H9 (cell line): Measurements from ENCODE around the gene GRIN2A. TPM values are rescaled to one million over a fixed set of nuclear protein-coding genes. Genes with fewer than 3 reads are reported as not detected.

ENCODE experiments used
- DNase-seq: peaks from one replicate; pipeline ENCODE4 v3.0.0-alpha.2; 2017
- H2AFZ ChIP-seq: one replicate; pipeline ENCODE4 v1.6.1; 2013; ENCODE audit warnings: mild to moderate bottlenecking, low read length, control low read depth, moderate library complexity
- H2AK5ac ChIP-seq: 2 replicates; pipeline ENCODE4 v1.6.1; 2013; ENCODE audit warnings: low read length, control low read depth, mixed read lengths; ENCODE audit not compliant: insufficient read length
- H2BK120ac ChIP-seq: one replicate; pipeline ENCODE4 v1.6.1; 2013; ENCODE audit warnings: low read depth, mild to moderate bottlenecking, low read length, control low read depth, inconsistent platforms; ENCODE audit not compliant: poor library complexity, severe bottlenecking
- H2BK12ac ChIP-seq: 2 replicates; pipeline ENCODE4 v1.6.1; 2013; ENCODE audit warnings: low read length, control low read depth, mixed read lengths, low read depth; ENCODE audit not compliant: insufficient read length
- H2BK15ac ChIP-seq: 2 replicates; pipeline ENCODE4 v1.6.1; 2013; ENCODE audit warnings: low read depth, low read length, control low read depth
- H2BK20ac ChIP-seq: one replicate; pipeline ENCODE4 v1.6.1; 2013; ENCODE audit warnings: low read depth, mild to moderate bottlenecking, low read length, control low read depth, inconsistent platforms; ENCODE audit not compliant: poor library complexity, severe bottlenecking
- H2BK5ac ChIP-seq: 2 replicates; pipeline ENCODE4 v1.6.1; 2013; ENCODE audit warnings: low read length, control low read depth, mixed read lengths; ENCODE audit not compliant: insufficient read length
- H3K14ac ChIP-seq: 2 replicates; pipeline ENCODE4 v1.6.1; 2013; ENCODE audit warnings: low read length, control low read depth; ENCODE audit not compliant: insufficient read depth
- H3K18ac ChIP-seq: 2 replicates; pipeline ENCODE4 v1.6.1; 2013; ENCODE audit warnings: low read depth, mild to moderate bottlenecking, mixed read lengths, low read length, control low read depth; ENCODE audit not compliant: insufficient read length
- H3K23ac ChIP-seq: 2 replicates; pipeline ENCODE4 v1.6.1; 2013; ENCODE audit warnings: low read length, control low read depth, mixed read lengths, low read depth; ENCODE audit not compliant: insufficient read length
- H3K23me2 ChIP-seq: 2 replicates; pipeline ENCODE4 v1.6.1; 2013; ENCODE audit warnings: low read depth, mild to moderate bottlenecking, mixed read lengths, low read length, control low read depth; ENCODE audit not compliant: insufficient read length, poor library complexity, severe bottlenecking
- H3K27ac ChIP-seq: 2 replicates; pipeline ENCODE4 v1.5.1; 2013; ENCODE audit warnings: low read length, control low read depth, mixed read lengths, low read depth; ENCODE audit not compliant: insufficient read length
- H3K27me3 ChIP-seq: 2 replicates; pipeline ENCODE4 v1.6.1; 2013; ENCODE audit warnings: low read length, control low read depth, inconsistent platforms; ENCODE audit not compliant: insufficient read depth
- H3K4ac ChIP-seq: 2 replicates; pipeline ENCODE4 v1.6.1; 2013; ENCODE audit warnings: low read depth, mild to moderate bottlenecking, control low read depth, inconsistent platforms, low read length, moderate library complexity
- H3K4me1 ChIP-seq: 2 replicates; pipeline ENCODE4 v1.6.1; 2013; ENCODE audit warnings: low read length, control low read depth, inconsistent platforms; ENCODE audit not compliant: insufficient read depth
- H3K4me2 ChIP-seq: 2 replicates; pipeline ENCODE4 v1.6.1; 2013; ENCODE audit warnings: low read length, control low read depth, mixed read lengths; ENCODE audit not compliant: insufficient read length, insufficient read depth
- H3K56ac ChIP-seq: 2 replicates; pipeline ENCODE4 v1.6.1; 2013; ENCODE audit warnings: low read depth, mild to moderate bottlenecking, mixed read lengths, low read length, control low read depth; ENCODE audit not compliant: insufficient read length
- H3K79me1 ChIP-seq: 2 replicates; pipeline ENCODE4 v1.6.1; 2013; ENCODE audit warnings: low read depth, mild to moderate bottlenecking, moderate library complexity, low read length, control low read depth, inconsistent platforms; ENCODE audit not compliant: insufficient read depth, poor library complexity, severe bottlenecking
- H3K79me2 ChIP-seq: 2 replicates; pipeline ENCODE4 v1.6.1; 2013; ENCODE audit warnings: low read length, control low read depth, inconsistent platforms; ENCODE audit not compliant: insufficient read depth
- H3K9ac ChIP-seq: 2 replicates; pipeline ENCODE4 v1.6.1; 2013; ENCODE audit warnings: low read length, control low read depth, mixed read lengths; ENCODE audit not compliant: insufficient read length; ENCODE audit errors: extremely low read depth
- H3K9me3 ChIP-seq: one replicate; pipeline ENCODE4 v1.6.1; 2013; ENCODE audit warnings: low read depth, low read length, inconsistent platforms; ENCODE audit not compliant: control insufficient read depth
- H3T11ph ChIP-seq: one replicate; pipeline ENCODE4 v1.6.1; 2013; ENCODE audit warnings: mild to moderate bottlenecking, low read length, control low read depth, inconsistent platforms
- H4K20me1 ChIP-seq: one replicate; pipeline ENCODE4 v1.6.1; 2013; ENCODE audit not compliant: control insufficient read depth, insufficient read length, insufficient read depth
- H4K5ac ChIP-seq: 2 replicates; pipeline ENCODE4 v1.6.1; 2013; ENCODE audit warnings: low read depth, mild to moderate bottlenecking, mixed read lengths, low read length, control low read depth; ENCODE audit not compliant: insufficient read length
- H4K8ac ChIP-seq: replicated peaks from 2 replicates; pipeline ENCODE4 v1.6.1; 2013; ENCODE audit warnings: low read length, control low read depth, mixed read lengths, low read depth; ENCODE audit not compliant: insufficient read length
- H4K91ac ChIP-seq: 2 replicates; pipeline ENCODE4 v1.6.1; 2013; ENCODE audit warnings: low read depth, mild to moderate bottlenecking, moderate library complexity, mixed read lengths, low read length, control low read depth; ENCODE audit not compliant: insufficient read length
- H3K27ac Mint-ChIP-seq, 3 experiments: 2 replicates in 2 of 3; 3 replicates in 1 of 3; pipeline ENCODE4 v1.8.0; 2020 to 2021; ENCODE audit warnings: mixed read lengths in 3 of 3, mild to moderate bottlenecking in 1 of 3, moderate library complexity in 1 of 3
- H3K27me3 Mint-ChIP-seq: 2 replicates; pipeline ENCODE4 v1.8.0; 2021; ENCODE audit warnings: low read depth, mild to moderate bottlenecking, moderate library complexity, mixed read lengths
- H3K36me3 Mint-ChIP-seq, 3 experiments: 2 replicates in 2 of 3; 3 replicates in 1 of 3; pipeline ENCODE4 v1.8.0; 2020 to 2021; ENCODE audit warnings: low read depth in 3 of 3, mixed read lengths in 3 of 3; ENCODE audit not compliant: insufficient read depth in 1 of 3
- H3K4me1 Mint-ChIP-seq, 2 experiments: 2 replicates each; pipeline ENCODE4 v1.8.0; 2020; ENCODE audit warnings: mixed read lengths in 2 of 2
- H3K4me3 Mint-ChIP-seq, 2 experiments: 2 replicates in 1 of 2; 3 replicates in 1 of 2; pipeline ENCODE4 v1.8.0; 2020 to 2021; ENCODE audit warnings: mild to moderate bottlenecking in 2 of 2, mixed read lengths in 2 of 2, moderate library complexity in 1 of 2
- H3K9me3 Mint-ChIP-seq, 2 experiments: 2 replicates in 1 of 2; 3 replicates in 1 of 2; pipeline ENCODE4 v1.8.0; 2020; ENCODE audit warnings: mild to moderate bottlenecking in 2 of 2, mixed read lengths in 2 of 2, moderate library complexity in 1 of 2
- WGBS: extraction: QIAGEN DNeasy Blood & Tissue Kit; methylation state at CpG from one replicate; pipeline ENCODE4 v1.1.7; 2013; ENCODE audit warnings: missing lambda C conversion rate, low lambda C conversion rate, mixed read lengths; ENCODE audit not compliant: insufficient read length; ENCODE audit errors: extremely low coverage; 5-methylcytosine and 5-hydroxymethylcytosine counted together
- total RNA-seq: library from RNA; stranded (reverse); gene quantifications from 2 replicates; pipeline ENCODE4 v1.2.1, GENCODE V29; 2021
- TF ChIP-seq, protein P1 (sequence below): fragments of 200-600 bp; sonication (generic); conservative IDR thresholded peaks from 3 replicates; pipeline ENCODE4 v1.8.0; 2021; ENCODE audit warnings: antibody characterized with exemption, mild to moderate bottlenecking

GRIN2A gene
- total RNA-seq, 1 experiment from 2014 or later: 1.5 TPM

- H4K91ac ChIP-seq: no peak overlapping the region
- no peak overlapping the region for H2BK5ac ChIP-seq
- H3K4me1 Mint-ChIP-seq: peaks cover 10% of the 10 kb centered on the region in 2 experiments; a peak in 3 of 4 replicates
- no peak overlapping the region for H4K8ac ChIP-seq
- no peak overlapping the region for H3K9ac ChIP-seq
- H3K4me3 Mint-ChIP-seq: no peak overlapping the region
- H3K23me2 ChIP-seq: no peaks in the 10 kb centered on the region
- no peak overlapping the region for H4K5ac ChIP-seq
- no peak overlapping the region for H3T11ph ChIP-seq
- TF ChIP-seq, protein P1, sequence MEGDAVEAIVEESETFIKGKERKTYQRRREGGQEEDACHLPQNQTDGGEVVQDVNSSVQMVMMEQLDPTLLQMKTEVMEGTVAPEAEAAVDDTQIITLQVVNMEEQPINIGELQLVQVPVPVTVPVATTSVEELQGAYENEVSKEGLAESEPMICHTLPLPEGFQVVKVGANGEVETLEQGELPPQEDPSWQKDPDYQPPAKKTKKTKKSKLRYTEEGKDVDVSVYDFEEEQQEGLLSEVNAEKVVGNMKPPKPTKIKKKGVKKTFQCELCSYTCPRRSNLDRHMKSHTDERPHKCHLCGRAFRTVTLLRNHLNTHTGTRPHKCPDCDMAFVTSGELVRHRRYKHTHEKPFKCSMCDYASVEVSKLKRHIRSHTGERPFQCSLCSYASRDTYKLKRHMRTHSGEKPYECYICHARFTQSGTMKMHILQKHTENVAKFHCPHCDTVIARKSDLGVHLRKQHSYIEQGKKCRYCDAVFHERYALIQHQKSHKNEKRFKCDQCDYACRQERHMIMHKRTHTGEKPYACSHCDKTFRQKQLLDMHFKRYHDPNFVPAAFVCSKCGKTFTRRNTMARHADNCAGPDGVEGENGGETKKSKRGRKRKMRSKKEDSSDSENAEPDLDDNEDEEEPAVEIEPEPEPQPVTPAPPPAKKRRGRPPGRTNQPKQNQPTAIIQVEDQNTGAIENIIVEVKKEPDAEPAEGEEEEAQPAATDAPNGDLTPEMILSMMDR: no peak
- no peaks in the 10 kb centered on the region for H3K27me3 Mint-ChIP-seq
- H3K4me1 ChIP-seq: no peaks in the 10 kb centered on the region; the same call in 1 of the 2 replicates
- DNase-seq: no peak
- H2BK12ac ChIP-seq: no peak overlapping the region
- H3K4me2 ChIP-seq: no peak overlapping the region
- H2BK120ac ChIP-seq: no peak overlapping the region
- no peaks in the 10 kb centered on the region for H3K79me1 ChIP-seq
- no peak overlapping the region for H3K23ac ChIP-seq
- H3K27ac ChIP-seq: no peak overlapping the region
- H3K4ac ChIP-seq: no peak overlapping the region
- no peak overlapping the region for H3K27ac Mint-ChIP-seq
- H2AK5ac ChIP-seq: no peak overlapping the region
- no peak overlapping the region for H2BK20ac ChIP-seq
- H2AFZ ChIP-seq: no peak overlapping the region
- no peaks in the 10 kb centered on the region for H4K20me1 ChIP-seq
- H3K27me3 ChIP-seq: no peaks in the 10 kb centered on the region
- no peak overlapping the region for H2BK15ac ChIP-seq
- no CpG with 5 or more reads among the region's 4 CpGs for WGBS
- H3K9me3 Mint-ChIP-seq: no peaks in the 10 kb centered on the region; a peak in 1 of 5 replicates
- H3K18ac ChIP-seq: no peak overlapping the region
- H3K79me2 ChIP-seq: peaks cover 5% of the 10 kb centered on the region; the same call in 1 of the 2 replicates
- H3K9me3 ChIP-seq: no peaks in the 10 kb centered on the region
- H3K14ac ChIP-seq: no peak overlapping the region
- H3K36me3 Mint-ChIP-seq: peaks cover 0 to 3% (median 0%) of the 10 kb centered on the region in 3 experiments; a peak in 2 of 7 replicates
- no peak overlapping the region for H3K56ac ChIP-seq
Observed at GRCh38 chr16:9773289-9773688, 408.9 kb downstream of the GRIN2A start.
